A549 treated with AZD2906 at 1 μM for 4 hours (cell line): Measurements from ENCODE around the gene CCDC68. TPM values are rescaled to one million over a fixed set of nuclear protein-coding genes. Genes with fewer than 3 reads are reported as not detected.

Experiments
- total RNA-seq: library from RNA; stranded (reverse); fragments of 200-300 nt; extraction: Qiagen RNA extraction; gene quantifications from 5 replicates; pipeline ENCODE4 v1.2.3, GENCODE V29; 2022

CCDC68 gene, protein sequence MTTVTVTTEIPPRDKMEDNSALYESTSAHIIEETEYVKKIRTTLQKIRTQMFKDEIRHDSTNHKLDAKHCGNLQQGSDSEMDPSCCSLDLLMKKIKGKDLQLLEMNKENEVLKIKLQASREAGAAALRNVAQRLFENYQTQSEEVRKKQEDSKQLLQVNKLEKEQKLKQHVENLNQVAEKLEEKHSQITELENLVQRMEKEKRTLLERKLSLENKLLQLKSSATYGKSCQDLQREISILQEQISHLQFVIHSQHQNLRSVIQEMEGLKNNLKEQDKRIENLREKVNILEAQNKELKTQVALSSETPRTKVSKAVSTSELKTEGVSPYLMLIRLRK
- 3.8 to 7.4 TPM (median 5.3 TPM) in 5 replicates for total RNA-seq

DNA sequence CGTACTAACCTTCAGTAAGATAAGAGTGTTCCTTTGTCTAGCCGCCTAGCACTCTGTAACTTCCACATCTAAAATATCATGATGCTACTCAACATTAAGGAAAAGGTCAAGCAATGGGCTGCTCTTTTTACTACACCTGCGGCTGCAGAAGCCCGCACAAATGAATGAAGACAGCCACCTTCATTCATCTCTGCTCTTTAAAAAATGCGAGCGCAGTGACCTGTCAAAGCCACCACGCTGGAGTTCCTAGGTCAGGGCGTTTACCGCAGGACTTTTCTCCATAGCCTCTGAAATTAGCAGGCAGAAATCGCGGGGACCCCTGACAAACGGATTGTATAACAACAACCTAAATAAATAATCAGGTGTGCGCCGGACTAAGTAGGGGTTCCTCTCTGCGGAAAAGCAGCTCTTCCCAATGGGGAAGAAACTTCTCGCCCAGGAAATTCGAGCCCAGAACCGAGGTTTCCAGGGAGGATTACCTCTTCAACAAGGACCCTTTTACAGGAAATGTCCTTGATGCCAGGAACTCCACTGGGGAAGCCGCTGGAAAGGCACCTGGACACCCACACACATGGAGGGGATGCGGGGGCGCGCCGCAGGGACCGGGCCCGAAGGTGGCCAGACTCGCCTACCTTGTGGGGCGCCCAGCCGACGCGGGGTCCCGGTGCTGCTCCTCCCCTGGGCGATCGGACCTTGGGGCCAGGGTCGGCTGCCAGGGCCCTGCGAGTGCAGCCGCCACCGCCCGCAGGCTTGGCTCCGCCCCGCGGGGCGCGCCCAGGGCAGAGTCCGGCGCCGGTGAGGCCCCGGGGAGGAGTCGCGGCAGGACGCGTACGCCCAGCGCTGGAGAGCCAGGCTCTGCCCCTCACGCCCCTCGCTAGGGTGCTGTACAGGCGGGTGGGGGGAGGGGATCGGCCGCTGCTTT lies at the start of gene CCDC68:
Gene CCDC68, minus strand, starts transcription at position 758 of the 922 bp plus-strand sequence. CDS start 16,670 bp downstream, outside the sequence.

Other genes starting within 250 kb of the CCDC68 start
- gene RAB27B, start 131.0 kb downstream of the CCDC68 start, total RNA-seq = 11.0 to 16.7 TPM (median 13.1 TPM) in 5 replicates